ENCODE measurements around the gene PRKN.

Gene PRKN

GRCh38 chr6:162092816-162093502 is 634.6 kb downstream of the PRKN start:
- no peak for DNase-seq

GRCh38 chr6:162090734-162091133 is 636.8 kb downstream of the PRKN start:
- no peak for DNase-seq

DNA sequence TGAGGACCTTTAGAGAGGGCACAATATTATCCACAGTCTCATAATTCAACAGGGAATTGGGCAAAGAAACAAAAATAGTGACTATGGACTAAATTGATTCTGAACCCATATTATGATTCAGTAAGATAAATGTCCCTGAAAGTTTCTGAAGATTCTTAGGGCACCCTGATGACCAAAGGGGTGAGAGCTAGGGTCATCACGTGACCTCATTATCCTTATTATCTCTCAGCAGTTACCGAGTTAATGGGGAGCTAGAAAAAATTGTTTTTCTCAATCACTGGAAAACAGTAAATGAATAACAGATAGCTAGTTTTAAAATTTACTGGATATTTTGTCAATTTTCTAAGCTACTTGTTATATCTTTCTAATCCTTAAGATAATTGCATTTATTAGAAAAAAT is 639.5 kb downstream of the PRKN start:
- no peak for DNase-seq

DNA sequence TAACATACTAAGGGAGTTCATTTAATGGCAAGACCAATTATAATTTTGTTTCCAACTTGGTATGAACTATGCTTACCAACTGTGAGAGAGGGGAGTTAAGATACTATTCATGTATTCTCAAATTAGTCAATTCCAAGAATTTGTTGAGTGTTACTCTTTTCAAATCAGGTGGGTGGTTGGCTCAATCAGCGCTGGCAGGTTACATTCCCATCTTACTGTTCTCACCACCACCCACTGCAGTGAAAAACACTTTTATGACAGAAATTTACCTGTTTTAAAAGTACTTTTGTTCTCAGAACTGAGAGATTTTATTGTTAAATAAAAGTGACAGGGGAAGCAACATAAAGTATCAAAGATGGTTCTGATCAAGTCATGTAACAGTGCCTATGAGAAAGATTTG is 642.0 kb downstream of the PRKN start:
- DNase-seq = no peak

DNA sequence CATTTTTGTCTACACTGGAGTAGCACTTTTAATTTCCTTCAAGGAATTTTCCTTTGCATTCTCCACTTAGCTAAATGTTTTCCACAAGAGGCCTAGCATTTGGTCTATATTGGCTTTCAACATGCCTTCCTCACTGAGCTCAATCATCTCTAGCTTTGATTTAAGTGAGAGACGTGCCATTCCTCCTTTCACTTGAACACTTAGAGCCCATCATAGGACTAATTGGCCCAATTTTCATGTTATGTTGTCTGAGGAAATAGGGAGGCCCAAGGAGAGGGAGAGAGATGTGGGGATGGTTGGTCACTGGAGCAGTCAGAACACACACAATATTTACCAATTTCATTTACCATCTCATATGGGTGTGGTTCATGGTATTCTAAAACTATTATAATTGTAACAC is 645.0 kb downstream of the PRKN start:
- no peak for DNase-seq

DNA sequence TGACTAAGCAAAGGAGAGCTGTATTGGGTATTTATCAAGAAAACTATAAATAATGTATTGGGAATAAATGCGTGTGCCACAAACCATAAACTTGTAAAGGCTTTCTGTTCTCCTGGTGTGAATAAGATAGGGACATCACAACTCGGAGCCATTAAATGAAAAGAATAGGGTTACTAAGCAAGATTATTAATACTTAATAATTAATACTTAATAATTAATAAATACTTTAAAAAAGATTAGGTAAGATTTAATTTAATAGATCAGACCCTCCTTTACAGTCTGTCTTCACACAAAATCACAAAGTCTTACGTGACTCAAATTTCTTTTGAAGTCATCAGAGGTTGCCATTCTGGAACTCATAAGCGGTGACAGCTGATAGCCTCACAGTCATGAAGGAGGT is 648.9 kb downstream of the PRKN start:
- DNase-seq = no peak

GRCh38 chr6:162078126-162078525 is 649.4 kb downstream of the PRKN start:
- no peak for DNase-seq

DNA sequence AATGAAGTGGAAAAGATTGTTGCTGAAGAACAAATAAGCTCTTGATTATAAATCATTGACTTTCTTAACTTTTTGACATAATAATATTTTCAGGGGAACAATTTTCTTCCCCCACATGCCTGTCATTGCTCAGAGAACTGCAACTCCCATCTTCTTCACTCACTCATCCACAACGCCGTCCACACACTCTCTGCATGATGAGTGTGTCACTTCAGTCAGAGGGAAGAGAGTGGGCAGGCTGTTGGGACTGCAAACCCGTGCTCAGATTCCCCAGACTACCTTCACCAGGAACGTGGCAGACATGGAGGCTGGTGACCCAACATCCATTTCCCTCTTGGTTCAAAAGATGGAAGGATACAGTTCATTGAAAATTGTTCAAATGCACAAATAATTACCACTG is 650.8 kb downstream of the PRKN start:
- no peak for DNase-seq

- no peak for DNase-seq
Measured at GRCh38 chr6:162074641-162075275, 652.8 kb downstream of the PRKN start.

DNA sequence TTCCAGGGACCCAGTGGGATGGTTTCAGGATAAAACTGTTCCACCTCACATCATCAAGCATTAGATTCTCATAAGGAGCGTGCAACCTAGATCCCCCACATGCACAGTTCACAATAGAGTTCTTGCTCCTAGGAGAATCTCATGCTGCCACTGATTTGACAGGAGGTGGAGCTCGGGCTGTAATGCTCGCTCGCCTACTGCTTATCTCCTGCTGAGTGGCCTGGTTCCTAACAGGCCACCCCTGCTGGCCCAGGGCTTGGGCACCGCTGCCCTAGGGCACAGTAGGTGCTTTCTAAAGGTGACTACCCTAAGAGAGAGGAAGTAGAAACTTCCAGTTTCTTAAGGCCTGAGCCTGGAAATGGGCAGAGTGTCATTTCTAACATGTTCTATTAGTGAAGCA is 656.9 kb downstream of the PRKN start:
- no peak for DNase-seq

DNA sequence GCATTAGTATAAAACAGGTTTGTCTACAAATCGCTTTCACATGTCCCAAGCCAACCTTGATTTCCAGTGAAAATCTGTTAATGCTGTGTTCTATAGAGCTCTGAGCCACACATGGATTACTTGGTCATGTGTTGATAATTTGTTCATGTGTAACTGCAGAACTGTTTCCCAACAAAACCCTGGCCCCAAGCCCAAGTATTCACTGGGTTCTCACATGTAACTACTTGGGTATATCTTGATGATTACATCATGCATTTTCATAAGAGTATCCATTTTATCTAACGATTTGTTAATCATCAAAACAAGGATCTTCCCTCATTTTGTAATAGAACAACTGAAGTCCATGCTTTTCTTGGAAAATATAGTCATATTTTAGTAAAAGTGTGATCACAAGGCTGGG is 657.6 kb downstream of the PRKN start:
- no peak for DNase-seq

GRCh38 chr6:162068340-162068739 is 659.2 kb downstream of the PRKN start:
- no peak for DNase-seq

- DNase-seq = no peak
Measured at GRCh38 chr6:162063666-162064065, 663.9 kb downstream of the PRKN start.

- DNase-seq = no peak
Measured at GRCh38 chr6:162058281-162058875, 669.2 kb downstream of the PRKN start.

GRCh38 chr6:162056745-162057144 is 670.8 kb downstream of the PRKN start:
- DNase-seq = no peak

GRCh38 chr6:162056061-162056460 is 671.5 kb downstream of the PRKN start:
- no peak for DNase-seq

- DNase-seq = no peak
Measured at GRCh38 chr6:162055365-162055764, 672.2 kb downstream of the PRKN start.

DNA sequence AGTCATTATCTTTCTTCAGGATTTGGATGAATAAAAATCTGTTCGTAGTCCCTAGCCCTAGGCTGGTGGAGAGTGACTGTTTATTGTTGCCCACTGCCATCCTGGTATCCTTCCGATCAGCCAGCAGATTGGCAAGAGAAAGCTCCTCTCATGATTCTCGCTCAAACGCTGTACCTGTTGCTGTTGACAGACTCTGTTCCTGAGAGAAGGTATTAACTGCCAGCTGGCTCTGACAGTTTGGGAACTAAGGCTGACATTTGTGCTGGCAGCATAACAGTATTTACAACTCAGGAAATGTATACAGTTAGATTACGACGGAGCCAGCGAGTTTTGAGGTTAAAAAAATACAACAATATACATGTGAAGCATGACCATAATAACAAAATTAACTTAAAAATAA is 674.5 kb downstream of the PRKN start:
- DNase-seq = no peak

GRCh38 chr6:162050579-162050978 is 677.0 kb downstream of the PRKN start:
- no peak for DNase-seq

GRCh38 chr6:162046324-162046723 is 681.2 kb downstream of the PRKN start:
- DNase-seq = no peak

GRCh38 chr6:162032620-162033019 is 694.9 kb downstream of the PRKN start:
- DNase-seq = no peak

DNA sequence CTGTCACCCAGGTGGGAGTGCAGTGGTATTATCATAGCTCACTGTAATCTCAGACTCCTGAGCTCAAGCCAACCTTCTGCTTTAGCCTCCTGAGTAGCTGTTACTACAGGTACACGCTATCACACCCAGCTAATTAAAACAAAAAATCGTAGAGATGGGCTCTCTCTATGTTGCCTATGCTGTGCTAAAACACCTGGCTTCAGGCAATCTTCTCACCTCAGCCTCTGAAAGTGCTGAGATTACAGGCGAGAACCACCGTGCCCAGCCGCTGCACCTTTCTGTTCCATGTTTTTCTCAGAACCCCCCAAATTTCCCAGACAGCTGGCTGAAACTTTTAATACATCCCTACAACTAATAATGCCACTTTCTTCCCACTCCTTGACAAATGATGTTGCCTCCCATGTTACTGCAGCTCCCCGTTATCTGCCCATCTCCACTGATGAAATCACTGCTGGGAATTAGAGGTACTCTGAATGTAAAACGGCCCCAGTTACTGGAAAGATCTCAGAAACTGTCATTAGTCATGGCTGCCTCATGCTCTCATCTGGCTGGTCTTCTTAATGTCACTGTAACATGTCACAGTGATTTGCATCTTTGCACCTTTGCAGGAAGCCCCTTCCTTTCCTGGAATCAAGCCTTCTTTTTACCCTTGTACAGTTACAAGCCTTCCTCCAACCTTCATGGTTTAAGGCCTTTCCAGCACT is 697.5 kb downstream of the PRKN start:
- no peak for DNase-seq

- no peak for DNase-seq
Measured at GRCh38 chr6:162026843-162027242, 700.7 kb downstream of the PRKN start.

- DNase-seq = no peak
Measured at GRCh38 chr6:162026031-162026430, 701.5 kb downstream of the PRKN start.
